ENCODE measurements around the gene VPS4A.

VPS4A gene

DNA sequence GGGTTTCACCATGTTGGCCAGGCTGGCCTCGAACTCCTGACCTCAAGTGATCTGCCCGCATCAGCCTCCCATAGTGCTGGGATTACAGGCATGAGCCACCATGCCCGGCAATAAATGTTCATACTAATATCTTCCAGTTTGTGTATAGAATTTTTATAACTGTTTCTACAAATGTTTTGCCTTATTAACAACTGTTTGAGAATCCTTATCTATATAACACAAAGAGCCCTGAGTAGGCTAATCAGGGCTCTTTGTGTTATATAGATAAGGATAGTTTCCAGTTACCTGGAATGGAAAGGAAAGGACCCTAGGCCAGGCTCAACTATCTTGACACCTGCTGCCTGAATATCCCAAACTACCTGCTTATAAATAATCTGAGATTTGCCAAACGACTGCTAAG, 57.7 kb downstream of the VPS4A start:
- no peak for DNase-seq

DNA sequence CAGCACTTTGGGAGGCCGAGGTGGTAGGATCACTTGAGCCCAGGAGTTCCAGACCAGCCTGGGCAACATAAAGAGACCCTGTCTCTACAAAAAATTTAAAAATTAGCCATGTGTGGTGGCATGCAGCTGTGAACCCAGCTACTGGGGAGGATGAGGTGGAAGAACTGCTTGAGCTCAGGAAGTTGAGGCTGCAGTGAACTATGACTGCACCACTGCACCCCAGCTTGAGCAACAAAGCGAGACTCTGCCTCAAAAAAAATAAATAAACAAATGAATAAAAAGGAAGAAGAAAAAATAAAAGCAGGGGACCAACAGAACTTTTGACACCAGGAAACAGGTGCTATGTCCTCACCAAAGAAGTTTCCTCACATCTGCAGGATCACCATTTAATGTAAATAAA, 60.4 kb downstream of the VPS4A start:
- no peak for DNase-seq

DNA sequence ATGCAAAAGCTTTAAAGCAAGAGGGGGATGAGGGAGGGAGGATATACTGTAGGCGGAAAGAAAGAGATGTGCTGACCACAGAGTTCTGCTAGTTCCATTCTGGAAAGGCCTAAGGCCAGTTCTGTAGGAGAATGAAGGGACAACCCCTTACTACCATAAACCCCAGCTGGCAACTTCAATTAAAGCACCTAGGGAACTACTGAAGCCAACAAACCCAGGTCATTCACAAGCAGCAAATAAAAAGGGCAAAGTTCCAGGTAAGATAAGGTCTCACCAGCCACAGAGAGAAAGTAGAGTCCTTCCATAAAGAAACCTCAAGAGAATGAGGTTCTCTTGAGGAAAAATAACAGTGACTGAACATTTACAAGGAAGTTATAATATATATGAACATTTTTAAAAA, 61.9 kb downstream of the VPS4A start:
- no peak for DNase-seq

Measured in stimulated activated naive CD4-positive, alpha-beta T cell treated with Interleukin-2 at 50 U/mL for 16 hours (primary cell).